Measurements from ENCODE around the gene REM1.
"Not testable (repeated sequence)": the region's sequence is repeated elsewhere in the genome, so short reads cannot be mapped to it uniquely, and the experiment has no call there.

The REM1 gene

GRCh38 chr20:31474758-31475427 is at the start of gene REM1, which contains the start of gene DEFB124:
Gene REM1 (plus strand): TSS chr20:31475288. CDS start chr20:31476446, 1,158 bp downstream.
Gene DEFB124 (minus strand): TSS chr20:31475127. CDS start chr20:31473013, 2,114 bp downstream.
- DNase-seq, result no peak

DNA sequence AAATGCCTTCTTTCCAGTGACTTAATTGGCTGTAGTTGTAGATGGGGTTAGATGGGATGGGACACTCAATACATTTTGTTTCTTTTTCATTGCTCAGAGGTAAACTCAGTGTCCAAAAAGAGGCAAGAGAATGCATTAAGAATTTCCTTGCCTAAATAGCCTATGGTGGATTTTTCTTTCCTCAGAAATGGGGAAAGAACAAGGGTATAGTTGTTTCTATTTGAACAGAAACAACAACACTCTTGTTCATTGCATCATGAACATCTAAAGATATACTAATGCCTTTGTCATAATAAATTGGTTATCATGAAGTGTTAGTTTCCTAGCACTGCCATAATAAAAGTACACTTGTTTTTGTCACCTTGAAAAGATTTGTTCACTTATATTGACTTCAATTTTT is 49.3 kb upstream of the REM1 start:
- DNase-seq, result no peak

- DNase-seq, result not testable (repeated sequence)
Observed at GRCh38 chr20:31426891-31427551, 48.1 kb upstream of the REM1 start.

DNA sequence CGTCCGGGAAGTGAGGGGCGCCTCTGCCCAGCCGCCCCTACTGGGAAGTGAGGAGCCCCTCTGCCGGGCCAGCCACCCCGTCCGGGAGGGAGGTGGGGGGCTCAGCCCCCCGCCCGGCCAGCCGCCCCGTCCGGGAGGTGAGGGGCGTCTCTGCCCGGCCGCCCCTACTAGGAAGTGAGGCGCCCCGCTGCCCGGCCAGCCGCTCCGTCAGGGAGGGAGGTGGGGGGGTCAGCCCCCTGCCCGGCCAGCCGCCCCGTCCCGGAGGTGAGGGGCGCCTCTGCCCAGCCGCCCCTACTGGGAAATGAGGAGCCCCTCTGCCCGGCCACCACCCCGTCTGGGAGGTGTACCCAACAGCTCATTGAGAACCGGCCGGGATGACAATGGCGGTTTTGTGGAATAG is 47.5 kb upstream of the REM1 start:
- DNase-seq, result not testable (repeated sequence)

DNA sequence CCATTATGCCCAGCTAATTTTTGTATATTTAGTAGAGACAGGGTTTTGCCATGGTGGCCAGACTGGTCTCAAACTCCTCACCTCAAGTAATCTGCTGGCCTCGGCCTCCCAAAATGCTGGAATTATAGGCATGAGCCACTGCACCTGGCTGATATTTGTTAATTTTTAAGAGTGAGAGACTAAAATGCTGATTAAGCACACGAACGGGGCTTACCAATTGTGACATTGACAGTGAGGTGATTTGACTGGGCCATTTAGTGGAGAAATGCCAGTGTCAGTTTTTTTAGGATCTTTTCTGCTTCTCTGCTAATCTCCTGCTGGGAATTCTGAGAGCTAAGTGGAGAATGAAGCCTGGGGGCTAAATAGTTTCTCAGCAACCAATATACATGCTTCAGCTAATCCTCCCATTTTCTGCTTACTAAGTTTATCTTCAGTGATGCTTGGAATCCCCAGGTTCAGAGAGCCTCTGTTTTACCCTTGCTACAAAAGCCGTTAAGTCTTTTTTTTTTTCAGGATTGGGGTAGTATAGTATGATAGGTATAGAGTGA is 44.4 kb upstream of the REM1 start:
- no peak for DNase-seq

DNA sequence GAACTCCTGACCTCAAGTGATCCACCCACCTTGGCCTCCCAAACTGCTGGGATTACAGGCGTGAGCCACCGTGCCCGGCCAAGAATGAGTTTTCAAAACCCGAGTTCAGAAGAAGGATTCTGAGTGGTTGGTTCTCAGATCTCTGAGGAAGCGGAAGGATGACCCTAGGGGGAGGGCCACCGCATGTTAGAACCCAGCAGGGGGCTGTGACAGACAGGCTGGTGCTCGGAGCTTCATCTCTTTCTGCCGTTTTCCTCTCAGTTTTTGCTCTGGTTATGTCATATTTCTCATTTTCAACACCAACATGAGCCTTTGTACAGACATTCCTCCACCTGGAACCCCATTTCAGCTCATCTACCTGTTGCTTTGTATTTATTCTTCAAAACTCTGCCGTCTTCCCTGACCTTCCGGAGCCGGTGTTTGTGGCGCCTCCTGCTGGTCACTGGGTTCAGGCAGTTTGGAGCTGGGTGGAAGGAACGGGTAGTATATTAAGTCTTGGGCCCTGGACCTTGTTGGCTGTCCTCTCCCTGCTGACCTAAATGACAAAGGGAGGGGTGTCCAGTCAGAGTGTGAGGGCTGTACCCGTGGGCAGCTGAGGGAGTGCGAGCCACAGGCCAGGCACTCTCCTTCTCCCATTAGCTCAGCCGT is 35.0 kb upstream of the REM1 start, which contains the start of gene DEFB123:
DEFB123 (plus strand) TSS at position 621 of the 648 bp plus-strand sequence. CDS start 67 bp downstream, outside the sequence.
- DNase-seq, result peak; percentile 23 to 41

DNA sequence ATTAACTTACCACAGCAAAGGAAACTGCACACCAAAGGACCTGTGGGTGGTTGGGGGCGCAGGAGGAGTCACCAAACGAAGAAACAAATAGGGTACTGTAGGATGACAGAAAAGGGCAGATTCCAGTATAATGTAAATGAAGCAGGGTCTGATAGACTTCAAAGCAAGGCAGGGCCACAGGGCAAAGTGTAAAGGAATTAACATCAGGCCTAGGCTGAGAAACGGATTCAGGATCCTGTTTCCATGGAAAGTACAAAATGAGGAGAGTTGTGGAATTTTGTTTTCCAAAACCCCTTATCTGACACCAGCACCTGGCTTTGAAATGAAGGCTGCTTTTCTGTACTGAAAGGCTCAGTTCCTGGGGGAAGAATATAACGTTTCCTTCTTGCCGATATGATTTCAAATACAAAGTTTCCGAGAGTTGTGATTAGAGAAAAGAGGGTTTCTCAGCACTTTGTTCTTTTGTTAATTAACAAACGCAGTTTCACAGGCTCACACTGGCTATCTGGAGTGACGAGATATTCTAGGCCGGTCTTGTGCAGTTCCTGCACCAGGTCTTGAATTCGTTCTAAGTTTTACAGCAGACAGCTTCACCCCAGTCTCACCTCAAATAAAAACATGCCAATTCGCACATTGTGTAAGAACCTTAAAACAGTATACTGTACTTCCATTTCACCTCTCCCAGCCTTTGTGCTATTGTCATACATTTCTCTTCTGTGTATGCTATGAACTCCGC is 28.8 kb upstream of the REM1 start:
- no peak for DNase-seq

GRCh38 chr20:31449511-31450414 is 25.3 kb upstream of the REM1 start:
- DNase-seq, result no peak

GRCh38 chr20:31452575-31452974 is 22.5 kb upstream of the REM1 start:
- no peak for DNase-seq

DNA sequence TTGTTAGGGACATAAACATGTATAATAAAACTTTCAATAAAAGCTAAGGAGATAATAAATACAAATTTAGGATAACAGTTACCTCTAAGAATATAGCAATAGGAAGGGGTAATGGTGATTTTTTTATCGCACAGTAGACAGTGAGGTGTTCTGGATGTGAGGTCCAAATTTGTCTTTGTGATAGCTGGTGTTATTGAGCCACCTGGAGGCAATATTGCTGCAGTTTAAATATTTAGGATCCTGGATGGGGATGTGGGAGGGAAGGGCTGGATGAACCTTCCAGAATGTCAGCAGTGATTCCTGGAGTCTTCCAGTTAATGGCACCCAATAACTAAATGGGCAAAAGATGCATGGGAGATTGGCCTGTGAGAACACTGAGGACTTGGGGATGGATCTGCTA is 20.7 kb upstream of the REM1 start:
- DNase-seq, result no peak

DNA sequence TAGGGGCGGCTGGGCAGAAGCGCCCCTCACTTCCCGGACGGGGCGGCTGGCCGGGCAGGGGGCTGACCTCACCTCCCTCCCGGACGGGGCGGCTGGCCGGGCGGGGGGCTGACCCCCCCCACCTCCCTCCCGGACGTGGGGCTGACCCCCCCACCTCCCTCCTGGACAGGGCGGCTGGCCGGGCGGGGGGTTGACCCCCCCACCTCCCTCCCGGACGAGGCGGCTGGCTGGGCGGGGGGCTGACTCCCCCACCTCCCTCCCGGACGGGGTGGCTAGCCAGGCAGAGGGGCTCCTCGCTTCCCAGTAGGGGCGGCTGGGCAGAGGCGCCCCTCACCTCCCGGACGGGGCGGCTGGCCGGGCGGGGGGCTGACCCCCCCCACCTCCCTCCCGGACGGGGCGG is 4.1 kb upstream of the REM1 start:
- DNase-seq, result not testable (repeated sequence)

DNA sequence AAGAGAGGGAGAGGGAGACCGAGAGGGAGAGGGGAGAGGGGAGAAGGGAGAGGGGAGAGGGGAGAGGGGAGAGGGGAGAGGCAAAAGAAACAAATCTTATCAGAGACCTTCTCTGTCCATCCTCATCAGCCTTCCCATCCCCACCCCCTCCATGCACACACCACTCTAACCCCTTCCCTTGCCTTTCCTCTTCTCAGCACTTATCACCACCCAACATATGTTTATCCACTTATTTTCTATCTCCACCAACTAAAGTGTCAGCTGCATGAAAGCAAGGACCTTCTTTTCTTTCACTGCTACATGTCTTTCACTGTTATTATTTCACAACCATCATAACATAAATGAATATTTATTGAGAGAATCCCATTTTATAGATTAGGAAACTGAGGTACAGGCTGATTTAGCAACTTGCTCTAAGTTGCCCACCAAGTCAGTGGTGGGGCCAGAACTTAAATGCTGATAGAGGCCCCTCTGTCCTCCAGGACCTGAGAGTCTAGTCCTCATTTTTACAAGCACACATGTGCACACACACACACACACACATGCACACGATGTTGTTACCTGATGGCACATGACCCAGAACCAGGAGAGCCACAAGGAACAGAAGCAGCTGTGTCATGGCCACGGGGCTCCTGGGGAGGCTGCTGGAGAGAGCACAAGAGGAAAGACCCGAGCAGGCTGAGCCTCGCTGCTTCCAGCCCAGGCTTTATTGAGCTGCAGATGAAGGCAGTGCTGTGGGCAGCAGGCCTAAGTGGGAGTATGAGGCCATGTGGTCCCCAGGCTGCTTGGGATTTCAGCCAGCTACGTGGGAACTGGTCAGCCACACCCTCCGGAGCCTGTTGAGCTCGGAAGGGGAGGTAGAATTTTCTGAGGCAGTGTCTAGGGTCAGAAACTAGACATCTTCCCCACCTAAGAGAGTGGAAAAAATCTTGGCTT is 2.4 kb upstream of the REM1 start:
- DNase-seq, result no peak

GRCh38 chr20:31473331-31474096 is 1.6 kb upstream of the REM1 start:
- no peak for DNase-seq

GRCh38 chr20:31474097-31474436 is 1.0 kb upstream of the REM1 start:
- no peak for DNase-seq

- DNase-seq, result no peak
Observed at GRCh38 chr20:31475472-31476293, 595 bp downstream of the REM1 start.

- no peak for DNase-seq
Observed at GRCh38 chr20:31476294-31476585, 1.2 kb downstream of the REM1 start.

- no peak for DNase-seq
Observed at GRCh38 chr20:31476643-31477215, 1.6 kb downstream of the REM1 start.

DNA sequence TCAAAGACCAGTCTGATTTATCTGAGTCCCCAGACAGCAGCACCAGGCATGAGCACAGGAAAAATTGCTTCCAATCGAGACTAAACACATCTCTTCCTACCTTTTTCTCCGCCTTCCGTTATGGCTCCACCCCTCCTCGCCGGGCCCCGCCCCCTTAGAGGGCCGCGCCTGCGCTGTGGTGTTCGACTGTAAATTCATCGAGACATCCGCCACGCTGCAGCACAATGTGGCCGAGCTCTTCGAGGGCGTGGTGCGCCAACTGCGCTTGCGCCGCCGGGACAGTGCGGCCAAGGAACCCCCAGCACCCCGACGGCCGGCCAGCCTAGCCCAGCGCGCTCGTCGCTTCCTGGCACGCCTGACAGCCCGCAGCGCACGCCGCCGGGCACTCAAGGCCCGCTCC is 8.9 kb downstream of the REM1 start:
- peak in 1 of 2 experiments; percentile 28 for DNase-seq

Data from activated CD4-positive, alpha-beta T cell treated with anti-CD3 and anti-CD28 coated beads, Interleukin-2, amount 50 U/mL, for 48 hours (primary cell).